ENCODE measurements around the gene ACHE.

DNA sequence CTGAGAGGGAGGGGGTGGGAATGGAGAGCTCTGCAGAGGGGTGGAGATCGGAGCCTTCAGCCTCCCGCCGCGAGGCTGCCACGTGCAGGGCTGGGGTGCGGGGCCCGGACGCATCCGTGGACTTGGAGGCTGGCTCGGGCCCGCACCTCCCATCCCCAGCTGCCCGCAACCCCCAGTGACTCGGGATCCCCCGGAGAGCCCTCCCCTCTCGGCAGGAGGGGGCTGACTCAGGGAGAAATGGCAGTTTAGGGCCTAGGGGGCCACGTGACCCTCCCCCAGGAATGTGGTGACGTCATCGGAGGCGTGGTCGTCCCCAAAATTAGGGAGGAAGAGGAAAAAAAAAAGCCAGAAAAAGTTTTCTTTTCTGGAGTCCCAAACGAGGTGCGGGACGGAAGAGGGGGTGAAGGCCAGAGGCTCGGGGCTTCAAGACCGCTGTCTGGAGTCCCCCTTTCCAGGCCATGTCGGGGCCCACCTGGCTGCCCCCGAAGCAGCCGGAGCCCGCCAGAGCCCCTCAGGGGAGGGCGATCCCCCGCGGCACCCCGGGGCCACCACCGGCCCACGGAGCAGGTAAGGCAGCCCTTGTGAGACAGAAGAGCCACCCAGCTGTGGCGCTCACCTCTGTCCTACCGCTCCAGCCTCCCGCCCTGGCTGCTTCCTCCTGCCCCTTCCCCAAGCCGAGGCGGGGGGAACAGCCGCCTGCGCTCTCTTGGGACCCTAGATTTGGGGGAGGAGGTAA is 28.5 kb downstream of the ACHE start, which contains the start of gene TRIP6:
- TF ChIP-seq POLR2AphosphoS5 (IDR thresholded peaks at IDR 0.05; ENCODE audit: low read depth, low read length) (no peak), GABPA (IDR thresholded peaks at IDR 0.05; ENCODE audit: low read depth) (no peak), CHD2 (IDR thresholded peaks at IDR 0.05; ENCODE audit: low read length, partially characterized antibody) (no peak), NRF1 (IDR thresholded peaks at IDR 0.05; ENCODE audit: low read depth, low read length) (no peak), EZH2phosphoT487 (IDR thresholded peaks at IDR 0.05; ENCODE audit: borderline replicate concordance, low read depth) (no peak), EP300 (IDR thresholded peaks at IDR 0.05; ENCODE audit: borderline replicate concordance in 1 of 2, low read depth in 1 of 2, low read length in 1 of 2) (no peak), SMC3 (IDR thresholded peaks at IDR 0.05; ENCODE audit: low read depth, low read length) (no peak), FOSL2 (IDR thresholded peaks at IDR 0.05; ENCODE audit: borderline replicate concordance, low read depth) (peak; percentile 43; the same call in 1 of the 2 replicates), SIN3A (IDR thresholded peaks at IDR 0.05; ENCODE audit: borderline replicate concordance, low read depth, low read length) (no peak; the same call in 1 of the 2 replicates), YY1 (IDR thresholded peaks at IDR 0.05; ENCODE audit: low read depth) (no peak), RXRA (IDR thresholded peaks at IDR 0.05; ENCODE audit: borderline replicate concordance, low read depth) (no peak), ELF1 (IDR thresholded peaks at IDR 0.05) (no peak)
- TF ChIP-seq, protein P1, sequence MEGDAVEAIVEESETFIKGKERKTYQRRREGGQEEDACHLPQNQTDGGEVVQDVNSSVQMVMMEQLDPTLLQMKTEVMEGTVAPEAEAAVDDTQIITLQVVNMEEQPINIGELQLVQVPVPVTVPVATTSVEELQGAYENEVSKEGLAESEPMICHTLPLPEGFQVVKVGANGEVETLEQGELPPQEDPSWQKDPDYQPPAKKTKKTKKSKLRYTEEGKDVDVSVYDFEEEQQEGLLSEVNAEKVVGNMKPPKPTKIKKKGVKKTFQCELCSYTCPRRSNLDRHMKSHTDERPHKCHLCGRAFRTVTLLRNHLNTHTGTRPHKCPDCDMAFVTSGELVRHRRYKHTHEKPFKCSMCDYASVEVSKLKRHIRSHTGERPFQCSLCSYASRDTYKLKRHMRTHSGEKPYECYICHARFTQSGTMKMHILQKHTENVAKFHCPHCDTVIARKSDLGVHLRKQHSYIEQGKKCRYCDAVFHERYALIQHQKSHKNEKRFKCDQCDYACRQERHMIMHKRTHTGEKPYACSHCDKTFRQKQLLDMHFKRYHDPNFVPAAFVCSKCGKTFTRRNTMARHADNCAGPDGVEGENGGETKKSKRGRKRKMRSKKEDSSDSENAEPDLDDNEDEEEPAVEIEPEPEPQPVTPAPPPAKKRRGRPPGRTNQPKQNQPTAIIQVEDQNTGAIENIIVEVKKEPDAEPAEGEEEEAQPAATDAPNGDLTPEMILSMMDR (IDR thresholded peaks at IDR 0.05) = no peak
- TF ChIP-seq, protein P2, sequence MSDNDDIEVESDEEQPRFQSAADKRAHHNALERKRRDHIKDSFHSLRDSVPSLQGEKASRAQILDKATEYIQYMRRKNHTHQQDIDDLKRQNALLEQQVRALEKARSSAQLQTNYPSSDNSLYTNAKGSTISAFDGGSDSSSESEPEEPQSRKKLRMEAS (IDR thresholded peaks at IDR 0.05; ENCODE audit: low read depth) = no peak

Measured in SK-N-SH (cell line).